ENCODE results near the gene DIAPH3. TPM values are rescaled to one million over a fixed set of nuclear protein-coding genes. Genes with fewer than 3 reads are reported as not detected.
"Not testable (repeated sequence)": the region's sequence is repeated elsewhere in the genome, so short reads cannot be mapped to it uniquely, and the experiment has no call there.

DIAPH3 gene
- total and polyA plus RNA-seq, 8 donors, result 3.3 to 19.1 (median 10.6) TPM

GRCh38 chr13:60047918-60048317, 115.8 kb downstream of the DIAPH3 start:
- no peak for ATAC-seq
- Histone ChIP-seq H3K4me1 (no peaks in the 10 kb centered on the region), H3K4me3 (no peak overlapping the region)

GRCh38 chr13:60044321-60044720, 119.4 kb downstream of the DIAPH3 start:
- no peaks in the 10 kb centered on the region for H3K36me3 ChIP-seq
- no peak overlapping the region for H3K4me3 ChIP-seq
- DNase-seq (no peak), ATAC-seq (no peak)
- no peak for TF ChIP-seq CTCF (IDR thresholded peaks at IDR 0.05)
- no peaks in the 10 kb centered on the region for H3K9me3 ChIP-seq
- no peak overlapping the region for H3K27ac ChIP-seq
- intact Hi-C loops (cut with DNase I), result no loop called here
- no peaks in the 10 kb centered on the region for H3K4me1 ChIP-seq
- no peaks in the 10 kb centered on the region for H3K27me3 ChIP-seq

More at GRCh38 chr13:60047918-60048317, 115.8 kb downstream of the DIAPH3 start:
- Histone ChIP-seq H3K36me3 (no peaks in the 10 kb centered on the region), H3K27me3 (no peaks in the 10 kb centered on the region), H3K27ac (no peak overlapping the region), H3K9me3 (no peaks in the 10 kb centered on the region)
- DNase-seq, result no peak
- TF ChIP-seq CTCF (IDR thresholded peaks at IDR 0.05), result no peak
- intact Hi-C loops (cut with DNase I), result no loop called here

GRCh38 chr13:60043262-60043661, 120.5 kb downstream of the DIAPH3 start:
- peak in 1 of 4 donors; percentile 7 for DNase-seq
- ATAC-seq, result no peak
- intact Hi-C loops (cut with DNase I), result no loop called here
- no peaks in the 10 kb centered on the region for H3K36me3 ChIP-seq
- TF ChIP-seq CTCF (IDR thresholded peaks at IDR 0.05), result no peak
- no peak overlapping the region for H3K27ac ChIP-seq
- no peak overlapping the region for H3K4me3 ChIP-seq
- H3K4me1 ChIP-seq, result no peaks in the 10 kb centered on the region
- H3K9me3 ChIP-seq, result no peaks in the 10 kb centered on the region
- H3K27me3 ChIP-seq, result no peaks in the 10 kb centered on the region

GRCh38 chr13:60040668-60041067, 123.1 kb downstream of the DIAPH3 start:
- DNase-seq; H3K4me1 ChIP-seq; H3K4me3 ChIP-seq; H3K9me3 ChIP-seq; intact Hi-C loops (cut with DNase I); ATAC-seq; H3K27me3 ChIP-seq; H3K36me3 ChIP-seq; H3K27ac ChIP-seq: not testable (repeated sequence)

GRCh38 chr13:60035874-60036273, 127.9 kb downstream of the DIAPH3 start:
- ATAC-seq (no peak), DNase-seq (no peak)
- intact Hi-C loops (cut with DNase I), result no loop called here
- no peak overlapping the region for H3K27ac ChIP-seq
- no peak for TF ChIP-seq CTCF (IDR thresholded peaks at IDR 0.05)
- H3K36me3 ChIP-seq, result no peaks in the 10 kb centered on the region
- no peak overlapping the region for H3K4me3 ChIP-seq
- H3K9me3 ChIP-seq, result no peaks in the 10 kb centered on the region
- no peaks in the 10 kb centered on the region for H3K4me1 ChIP-seq
- no peaks in the 10 kb centered on the region for H3K27me3 ChIP-seq

GRCh38 chr13:60032851-60033250, 130.9 kb downstream of the DIAPH3 start:
- intact Hi-C loops (cut with DNase I), result no loop called here
- no peak overlapping the region for H3K27ac ChIP-seq
- H3K4me3 ChIP-seq, result no peak overlapping the region
- no peaks in the 10 kb centered on the region for H3K27me3 ChIP-seq
- H3K36me3 ChIP-seq, result no peaks in the 10 kb centered on the region
- no peaks in the 10 kb centered on the region for H3K4me1 ChIP-seq
- no peak for DNase-seq
- no peak for ATAC-seq
- no peak for TF ChIP-seq CTCF (IDR thresholded peaks at IDR 0.05)
- H3K9me3 ChIP-seq, result no peaks in the 10 kb centered on the region

Measured in left lung (tissue), 10 donors.